Measurements from ENCODE around the gene UCP3.

UCP3 gene

GRCh38 chr11:74018331-74019005 lies 9.6 kb upstream of the UCP3 start:
- no peak for DNase-seq (ENCODE audit: low read depth)

- DNase-seq (ENCODE audit: low read depth): no peak
Measured at GRCh38 chr11:74017631-74018030, 8.7 kb upstream of the UCP3 start.

GRCh38 chr11:74015919-74016684 lies 7.2 kb upstream of the UCP3 start:
- DNase-seq (ENCODE audit: low read depth): no peak

GRCh38 chr11:74014880-74015279 lies 6.0 kb upstream of the UCP3 start:
- no peak for DNase-seq (ENCODE audit: low read depth)

- DNase-seq (ENCODE audit: low read depth): no peak
Measured at GRCh38 chr11:74013141-74013540, 4.3 kb upstream of the UCP3 start.

GRCh38 chr11:74012074-74012809 lies 3.4 kb upstream of the UCP3 start:
- DNase-seq (ENCODE audit: low read depth): no peak

- no peak for DNase-seq (ENCODE audit: low read depth)
Measured at GRCh38 chr11:74011360-74012073, 2.6 kb upstream of the UCP3 start.

GRCh38 chr11:74010306-74011300 lies 1.7 kb upstream of the UCP3 start:
- DNase-seq (ENCODE audit: low read depth): no peak

GRCh38 chr11:74009675-74010305 lies 905 bp upstream of the UCP3 start:
- DNase-seq (ENCODE audit: low read depth): no peak

- DNase-seq (ENCODE audit: low read depth): no peak
Measured at GRCh38 chr11:74009230-74009547, 304 bp upstream of the UCP3 start.

GRCh38 chr11:74007691-74008372 lies 1.1 kb downstream of the UCP3 start:
- DNase-seq (ENCODE audit: low read depth): no peak

GRCh38 chr11:74006743-74007304 lies 2.1 kb downstream of the UCP3 start:
- no peak for DNase-seq (ENCODE audit: low read depth)

- no peak for DNase-seq (ENCODE audit: low read depth)
Measured at GRCh38 chr11:74005721-74006517, 3.0 kb downstream of the UCP3 start.

- DNase-seq (ENCODE audit: low read depth): peak; percentile 71
Measured at GRCh38 chr11:74004759-74005615, 3.9 kb downstream of the UCP3 start.

GRCh38 chr11:74004046-74004695 lies 4.7 kb downstream of the UCP3 start:
- DNase-seq (ENCODE audit: low read depth): no peak

- no peak for DNase-seq (ENCODE audit: low read depth)
Measured at GRCh38 chr11:74002832-74003231, 6.1 kb downstream of the UCP3 start.

GRCh38 chr11:74001822-74002286 lies 7.0 kb downstream of the UCP3 start:
- no peak for DNase-seq (ENCODE audit: low read depth)
